ENCODE results near the gene C1QTNF4. TPM values are rescaled to one million over a fixed set of nuclear protein-coding genes. Genes with fewer than 3 reads are reported as not detected.

Gene C1QTNF4
- total and polyA plus RNA-seq, 2 of the 13 experiments (the other 11 are each of a cell fraction or from before 2014, with no cell fraction given) = not detected

- TF ChIP-seq, protein P1, sequence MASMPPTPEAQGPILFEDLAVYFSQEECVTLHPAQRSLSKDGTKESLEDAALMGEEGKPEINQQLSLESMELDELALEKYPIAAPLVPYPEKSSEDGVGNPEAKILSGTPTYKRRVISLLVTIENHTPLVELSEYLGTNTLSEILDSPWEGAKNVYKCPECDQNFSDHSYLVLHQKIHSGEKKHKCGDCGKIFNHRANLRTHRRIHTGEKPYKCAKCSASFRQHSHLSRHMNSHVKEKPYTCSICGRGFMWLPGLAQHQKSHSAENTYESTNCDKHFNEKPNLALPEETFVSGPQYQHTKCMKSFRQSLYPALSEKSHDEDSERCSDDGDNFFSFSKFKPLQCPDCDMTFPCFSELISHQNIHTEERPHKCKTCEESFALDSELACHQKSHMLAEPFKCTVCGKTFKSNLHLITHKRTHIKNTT (CRISPR knock-in tag; IDR thresholded peaks at IDR 0.05) = no peak
- no peak for TF ChIP-seq MNT (IDR thresholded peaks at IDR 0.05)
- no peak for TF ChIP-seq MBNL3 (CRISPR knock-in tag; conservative IDR thresholded peaks at IDR 0.05)
- TF ChIP-seq KLF13 (CRISPR knock-in tag; IDR thresholded peaks at IDR 0.05) = no peak
- no peak for TF ChIP-seq ZNF577 (CRISPR knock-in tag; IDR thresholded peaks at IDR 0.05; ENCODE audit: borderline replicate concordance, low read depth)
- TF ChIP-seq THAP11 (CRISPR knock-in tag; IDR thresholded peaks at IDR 0.05) = peak; percentile 75; the same call in 1 of the 2 replicates
- TF ChIP-seq, protein P2, sequence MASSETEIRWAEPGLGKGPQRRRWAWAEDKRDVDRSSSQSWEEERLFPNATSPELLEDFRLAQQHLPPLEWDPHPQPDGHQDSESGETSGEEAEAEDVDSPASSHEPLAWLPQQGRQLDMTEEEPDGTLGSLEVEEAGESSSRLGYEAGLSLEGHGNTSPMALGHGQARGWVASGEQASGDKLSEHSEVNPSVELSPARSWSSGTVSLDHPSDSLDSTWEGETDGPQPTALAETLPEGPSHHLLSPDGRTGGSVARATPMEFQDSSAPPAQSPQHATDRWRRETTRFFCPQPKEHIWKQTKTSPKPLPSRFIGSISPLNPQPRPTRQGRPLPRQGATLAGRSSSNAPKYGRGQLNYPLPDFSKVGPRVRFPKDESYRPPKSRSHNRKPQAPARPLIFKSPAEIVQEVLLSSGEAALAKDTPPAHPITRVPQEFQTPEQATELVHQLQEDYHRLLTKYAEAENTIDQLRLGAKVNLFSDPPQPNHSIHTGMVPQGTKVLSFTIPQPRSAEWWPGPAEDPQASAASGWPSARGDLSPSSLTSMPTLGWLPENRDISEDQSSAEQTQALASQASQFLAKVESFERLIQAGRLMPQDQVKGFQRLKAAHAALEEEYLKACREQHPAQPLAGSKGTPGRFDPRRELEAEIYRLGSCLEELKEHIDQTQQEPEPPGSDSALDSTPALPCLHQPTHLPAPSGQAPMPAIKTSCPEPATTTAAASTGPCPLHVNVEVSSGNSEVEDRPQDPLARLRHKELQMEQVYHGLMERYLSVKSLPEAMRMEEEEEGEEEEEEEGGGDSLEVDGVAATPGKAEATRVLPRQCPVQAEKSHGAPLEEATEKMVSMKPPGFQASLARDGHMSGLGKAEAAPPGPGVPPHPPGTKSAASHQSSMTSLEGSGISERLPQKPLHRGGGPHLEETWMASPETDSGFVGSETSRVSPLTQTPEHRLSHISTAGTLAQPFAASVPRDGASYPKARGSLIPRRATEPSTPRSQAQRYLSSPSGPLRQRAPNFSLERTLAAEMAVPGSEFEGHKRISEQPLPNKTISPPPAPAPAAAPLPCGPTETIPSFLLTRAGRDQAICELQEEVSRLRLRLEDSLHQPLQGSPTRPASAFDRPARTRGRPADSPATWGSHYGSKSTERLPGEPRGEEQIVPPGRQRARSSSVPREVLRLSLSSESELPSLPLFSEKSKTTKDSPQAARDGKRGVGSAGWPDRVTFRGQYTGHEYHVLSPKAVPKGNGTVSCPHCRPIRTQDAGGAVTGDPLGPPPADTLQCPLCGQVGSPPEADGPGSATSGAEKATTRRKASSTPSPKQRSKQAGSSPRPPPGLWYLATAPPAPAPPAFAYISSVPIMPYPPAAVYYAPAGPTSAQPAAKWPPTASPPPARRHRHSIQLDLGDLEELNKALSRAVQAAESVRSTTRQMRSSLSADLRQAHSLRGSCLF (CRISPR knock-in tag; IDR thresholded peaks at IDR 0.05; ENCODE audit: borderline replicate concordance) = no peak
- TF ChIP-seq ZNF839 (CRISPR knock-in tag; IDR thresholded peaks at IDR 0.05; ENCODE audit: borderline replicate concordance) = peak; percentile 43
- TF ChIP-seq HHEX (CRISPR knock-in tag; IDR thresholded peaks at IDR 0.05) = no peak
- TF ChIP-seq SNAPC2 (CRISPR knock-in tag; IDR thresholded peaks at IDR 0.05) = 0 out of 2 replicates have a peak, but pooled peaks have one; percentile 55
- TF ChIP-seq PAWR (CRISPR knock-in tag; IDR thresholded peaks at IDR 0.05; ENCODE audit: borderline replicate concordance) = no peak
- peak; percentile 83; the same call in 1 of the 2 replicates for TF ChIP-seq MXD4 (CRISPR knock-in tag; IDR thresholded peaks at IDR 0.05)
- TF ChIP-seq RORA (CRISPR knock-in tag; IDR thresholded peaks at IDR 0.05) = no peak
- TF ChIP-seq SRSF4 (IDR thresholded peaks at IDR 0.05; ENCODE audit: low read depth, low read length, poor library complexity, severe bottlenecking) = no peak
- TF ChIP-seq MED13 (CRISPR knock-in tag; IDR thresholded peaks at IDR 0.05) = peak; percentile 64; the same call in 1 of the 2 replicates
- peak; percentile 93 for TF ChIP-seq CHD2 (IDR thresholded peaks at IDR 0.05; ENCODE audit: low read depth, low read length)
- 0 out of 2 replicates have a peak, but pooled peaks have one; percentile 30 for TF ChIP-seq NKX3-1 (CRISPR knock-in tag; IDR thresholded peaks at IDR 0.05)
- peak; percentile 48 for TF ChIP-seq ADNP (CRISPR knock-in tag; IDR thresholded peaks at IDR 0.05)
- no peak for TF ChIP-seq HNRNPK (IDR thresholded peaks at IDR 0.05; ENCODE audit: low read depth, low read length, poor library complexity, severe bottlenecking)
- no peak for TF ChIP-seq SOX6 (IDR thresholded peaks at IDR 0.05)
- peak; percentile 37; the same call in 1 of the 2 replicates for TF ChIP-seq SOX6 (CRISPR knock-in tag; IDR thresholded peaks at IDR 0.05)
Measured at GRCh38 chr11:47565340-47566148, 28.7 kb downstream of the C1QTNF4 start, which contains the start of gene PTPMT1 (continued).
